GM12892 (cell line): Measurements from ENCODE around the gene SORBS1.

Experiments used
- DNase-seq: peaks from one replicate; pipeline ENCODE4 v3.0.0; 2011; ENCODE audit not compliant: insufficient read length
- FAIRE-seq: peaks from 2 replicates; lab custom pipeline; 2011; peaks lifted over from hg19 to GRCh38; lab: Jason Lieb, UNC
- POLR2A ChIP-seq: IDR thresholded peaks from 2 replicates; pipeline ENCODE4 v1.6.1; 2011; ENCODE audit warnings: low read depth, low read length, control low read depth
- POLR2AphosphoS5 ChIP-seq: IDR thresholded peaks from 2 replicates; pipeline ENCODE4 v1.6.1; 2011; ENCODE audit warnings: low read depth, low read length, control low read depth
- TAF1 ChIP-seq: IDR thresholded peaks from 2 replicates; pipeline ENCODE4 v1.6.1; 2011; ENCODE audit warnings: low read depth, mild to moderate bottlenecking, control low read depth, low read length, borderline replicate concordance

Gene SORBS1

DNA sequence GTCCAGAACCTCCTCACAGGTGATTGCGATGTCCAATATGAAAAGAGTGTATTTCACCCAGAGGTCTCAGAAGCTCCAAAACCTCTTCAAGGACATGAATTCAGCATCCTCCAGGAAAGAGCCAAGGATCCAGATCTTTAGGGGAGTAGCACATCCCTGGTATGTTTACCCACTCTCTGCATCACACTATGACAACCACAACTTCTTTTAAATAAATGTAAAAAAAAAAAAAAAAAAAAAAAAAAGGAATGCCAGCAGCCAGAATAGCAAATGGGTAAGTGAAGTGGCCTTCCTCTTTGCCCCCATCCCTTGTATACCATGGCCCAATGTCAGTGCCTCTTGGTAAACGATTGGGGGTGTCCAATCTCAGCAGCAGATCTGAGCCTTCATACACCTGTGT is 67.3 kb downstream of the SORBS1 start:
- DNase-seq (no peak), FAIRE-seq (no peak)
- TF ChIP-seq POLR2AphosphoS5 (no peak), TAF1 (no peak), POLR2A (no peak)

DNA sequence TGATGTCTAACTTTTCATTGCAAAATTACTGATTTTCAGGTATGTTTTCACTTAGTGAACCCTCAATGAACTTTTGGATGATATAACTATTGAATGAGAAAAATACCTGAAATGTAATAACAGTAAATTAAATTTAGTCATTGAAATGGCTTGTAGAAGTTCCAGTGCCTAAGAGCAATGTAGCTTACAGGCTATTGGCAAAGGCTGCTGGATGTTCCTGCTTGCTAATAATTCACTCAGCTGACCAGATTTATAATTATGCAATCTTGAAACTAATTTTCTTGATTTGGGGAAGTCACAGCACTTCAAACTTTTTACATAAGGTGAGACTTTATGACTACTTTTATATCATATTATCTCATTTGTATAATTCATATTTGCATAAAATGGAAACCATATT is 73.2 kb downstream of the SORBS1 start:
- no peak for DNase-seq
- no peak for FAIRE-seq
- no peak for TF ChIP-seq POLR2A
- TF ChIP-seq TAF1: no peak
- no peak for TF ChIP-seq POLR2AphosphoS5

DNA sequence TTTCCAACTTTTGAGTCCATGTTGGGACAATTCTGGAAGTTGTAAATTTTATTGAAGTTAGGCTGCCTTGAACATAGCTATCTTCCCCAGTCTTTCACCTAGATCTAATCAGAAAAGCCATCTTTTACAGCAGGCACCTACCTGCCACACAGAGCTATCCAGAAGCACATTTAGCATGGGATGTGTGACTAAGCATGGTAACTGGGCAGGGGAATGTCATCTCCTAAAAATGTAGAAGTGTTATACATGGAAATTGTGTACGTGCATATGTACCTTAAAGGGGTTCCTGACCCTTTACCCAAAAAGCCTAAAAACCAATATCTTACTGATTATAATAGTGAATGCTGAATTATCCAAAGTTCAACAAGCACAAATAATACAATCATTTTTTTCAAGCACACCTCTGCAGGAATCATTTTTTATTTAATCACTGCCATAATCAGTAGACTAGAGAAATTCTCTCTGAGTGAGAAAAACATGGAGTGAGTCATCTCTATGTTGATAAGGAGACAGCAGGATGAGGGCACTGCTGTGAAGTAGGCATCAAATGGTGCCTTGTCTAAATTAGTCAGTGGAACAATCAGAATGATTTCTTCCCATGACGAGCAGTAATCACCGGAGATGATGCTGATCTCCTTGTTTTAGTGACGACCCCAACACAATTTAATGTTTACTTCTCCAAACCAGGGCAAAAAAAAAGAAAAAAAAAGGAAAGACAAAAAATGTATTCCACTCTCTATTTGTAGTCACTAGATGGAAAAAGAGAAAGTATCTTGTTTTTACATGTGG is 75.9 kb downstream of the SORBS1 start:
- DNase-seq (no peak), FAIRE-seq (no peak)

DNA sequence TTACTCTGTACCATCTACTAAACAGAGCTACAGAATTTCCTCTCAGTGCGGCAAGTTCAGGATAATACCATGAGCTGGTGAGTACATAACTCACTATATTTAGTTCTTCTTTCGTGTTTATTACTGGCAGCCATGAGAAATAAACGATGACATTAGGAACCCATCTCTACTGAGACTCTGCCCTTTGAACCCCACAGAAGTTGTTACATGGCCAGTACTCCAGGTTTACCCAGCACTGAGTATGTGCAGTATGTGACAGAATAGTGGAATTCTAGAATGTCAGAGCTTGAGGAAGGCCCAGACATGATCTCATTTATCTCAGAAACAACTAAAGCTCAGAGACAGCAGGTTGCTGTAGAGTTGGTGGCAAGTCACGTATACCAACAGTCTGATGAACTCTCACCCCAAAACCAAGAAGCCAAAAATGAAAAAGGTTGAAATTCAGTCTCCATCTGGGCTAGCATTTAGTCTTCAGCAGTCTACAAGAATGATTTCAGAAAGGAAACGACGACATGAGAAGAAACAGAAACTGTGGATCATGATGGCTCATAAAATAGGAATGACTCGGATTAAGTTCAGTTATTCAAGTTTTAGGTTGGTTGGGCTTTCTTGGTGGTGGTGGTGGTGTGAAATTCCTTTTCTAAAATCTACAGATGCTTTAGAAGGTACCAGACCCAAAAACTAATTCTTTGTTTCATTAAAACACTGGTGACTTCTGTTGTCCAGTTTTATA is 78.5 kb downstream of the SORBS1 start:
- FAIRE-seq: no peak
- no peak for TF ChIP-seq POLR2A
- no peak for TF ChIP-seq POLR2AphosphoS5
- no peak for TF ChIP-seq TAF1
- DNase-seq: no peak

More for the DNA sequence above, 75.9 kb downstream of the SORBS1 start:
- TF ChIP-seq POLR2A (no peak), POLR2AphosphoS5 (no peak), TAF1 (no peak)

DNA sequence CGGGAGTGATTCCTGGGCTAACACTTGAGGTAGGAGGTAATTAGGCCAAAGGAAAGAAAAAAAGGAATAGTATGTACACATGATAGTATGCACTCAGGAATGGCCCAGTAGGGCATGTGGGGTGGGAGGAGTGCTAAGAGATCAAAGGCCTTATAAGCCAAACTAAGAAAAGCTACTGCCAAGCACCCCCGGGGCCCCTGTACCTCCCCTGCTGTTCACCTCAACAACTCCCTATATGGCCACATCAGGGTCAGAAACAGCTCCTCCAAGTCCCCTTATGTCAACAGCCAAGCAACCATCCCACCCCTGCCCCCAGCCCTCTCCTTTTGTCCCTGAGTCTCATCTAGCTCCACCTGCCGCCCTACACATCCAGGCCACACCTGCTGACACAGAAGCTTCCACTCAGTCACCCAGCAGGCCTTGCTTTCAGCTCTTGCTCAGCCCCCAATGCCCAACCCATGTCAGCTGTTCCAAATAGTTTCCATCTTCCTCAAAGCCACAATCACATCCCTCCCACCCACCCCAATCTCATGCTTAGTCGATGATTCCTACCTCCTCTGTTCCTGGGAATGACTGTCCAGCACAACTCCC is 80.2 kb downstream of the SORBS1 start:
- FAIRE-seq (no peak), DNase-seq (no peak)
- TF ChIP-seq POLR2A (no peak), POLR2AphosphoS5 (no peak), TAF1 (no peak)

DNA sequence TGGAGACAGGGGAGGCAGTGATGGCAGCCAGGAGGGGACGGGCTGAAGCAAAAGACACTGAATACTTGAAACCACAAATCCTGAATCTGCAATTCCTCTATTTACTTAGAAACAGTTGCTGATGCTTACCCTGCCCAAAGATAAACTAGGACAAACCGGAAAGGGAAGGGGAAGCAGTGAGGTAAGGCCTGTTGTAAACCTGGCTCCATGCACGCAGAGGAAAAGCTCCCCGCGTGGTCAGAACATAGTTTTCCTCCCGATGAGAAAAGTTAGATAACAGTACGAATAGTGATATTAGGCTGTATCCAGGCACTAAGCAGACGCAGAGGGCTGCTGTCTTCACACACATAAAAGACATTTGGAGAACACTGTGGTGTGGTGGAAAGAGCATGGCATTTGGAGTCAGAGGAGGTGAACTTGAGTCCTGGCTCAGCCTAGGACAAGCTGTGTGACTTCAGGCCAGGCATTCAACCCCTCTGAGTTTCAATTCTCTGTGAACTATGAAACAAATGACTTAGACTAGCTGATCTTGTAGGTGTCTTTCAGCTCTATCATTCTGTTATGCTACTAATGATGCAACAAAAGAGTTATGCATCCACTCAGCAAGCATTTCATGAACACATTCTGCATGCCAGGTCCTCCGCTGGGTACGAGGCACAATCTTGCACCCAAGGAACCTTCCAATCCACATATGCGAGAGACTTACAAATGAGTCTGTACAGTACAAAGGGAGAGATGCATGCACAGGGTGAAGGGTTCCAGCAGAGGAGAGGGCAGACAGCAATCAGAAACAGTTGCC is 80.9 kb downstream of the SORBS1 start:
- no peak for TF ChIP-seq TAF1
- no peak for TF ChIP-seq POLR2A
- TF ChIP-seq POLR2AphosphoS5: no peak
- no peak for FAIRE-seq
- DNase-seq: no peak

DNA sequence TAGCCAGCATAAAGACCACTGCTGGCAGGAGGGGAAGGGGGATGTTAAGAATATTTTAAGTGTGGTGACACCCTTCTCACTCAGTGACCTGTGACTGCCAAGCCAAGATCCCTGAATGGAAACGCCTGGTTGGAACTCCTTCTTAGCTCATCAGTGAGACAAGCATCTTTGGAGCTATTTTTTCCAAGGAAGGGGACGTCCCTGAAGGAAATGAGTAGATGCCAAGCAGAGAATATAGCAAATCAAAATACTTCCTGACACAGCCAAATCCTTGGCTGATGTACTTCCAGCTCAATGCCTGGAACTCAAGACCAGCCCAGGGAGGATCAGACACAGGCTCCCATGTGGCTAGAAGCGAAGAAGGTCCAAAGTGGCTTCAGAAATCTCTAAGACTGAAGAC is 82.2 kb downstream of the SORBS1 start:
- no peak for DNase-seq
- no peak for FAIRE-seq

DNA sequence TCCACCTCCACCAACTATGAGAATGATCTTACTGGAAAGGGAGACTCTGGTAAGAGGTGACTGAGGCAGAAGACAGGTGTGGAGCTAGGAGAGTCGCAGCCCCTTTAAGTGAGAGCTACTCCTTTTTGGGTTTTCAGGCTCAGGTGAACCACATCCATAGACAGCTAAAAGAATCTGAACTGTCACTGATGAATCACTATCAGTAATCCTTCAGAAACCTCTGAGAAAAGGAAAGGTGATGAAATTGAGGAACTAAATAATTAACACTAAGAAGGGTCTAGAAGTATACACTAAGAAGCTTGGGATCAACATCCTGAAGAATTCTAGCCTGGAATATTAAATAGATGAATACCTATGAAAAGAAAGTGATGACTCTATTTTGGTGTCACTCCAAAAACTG is 83.0 kb downstream of the SORBS1 start:
- FAIRE-seq (no peak), DNase-seq (no peak)
- TF ChIP-seq POLR2AphosphoS5: no peak
- no peak for TF ChIP-seq POLR2A

More for the DNA sequence above, 82.2 kb downstream of the SORBS1 start:
- TF ChIP-seq TAF1 (no peak), POLR2A (no peak), POLR2AphosphoS5 (no peak)

DNA sequence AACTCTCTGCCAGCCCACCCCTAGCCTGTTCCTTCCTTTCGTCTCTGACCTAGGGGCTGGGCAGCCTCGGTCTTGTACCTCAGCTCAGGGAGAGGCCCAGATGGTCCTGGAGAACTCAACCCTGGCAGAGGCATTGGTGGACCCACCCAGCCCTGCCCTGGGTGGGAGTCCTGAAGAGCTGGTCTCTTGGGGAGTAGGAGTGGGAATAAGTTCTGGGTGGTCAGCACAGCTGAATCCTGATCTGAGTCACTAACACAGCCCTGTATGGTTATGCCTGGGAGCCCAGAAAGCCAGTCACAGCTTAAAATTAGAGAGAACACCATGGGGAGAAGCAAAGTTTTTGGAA is 84.0 kb downstream of the SORBS1 start:
- TF ChIP-seq POLR2AphosphoS5: no peak
- TF ChIP-seq TAF1: no peak
- TF ChIP-seq POLR2A: no peak
- FAIRE-seq (no peak), DNase-seq (no peak)

DNA sequence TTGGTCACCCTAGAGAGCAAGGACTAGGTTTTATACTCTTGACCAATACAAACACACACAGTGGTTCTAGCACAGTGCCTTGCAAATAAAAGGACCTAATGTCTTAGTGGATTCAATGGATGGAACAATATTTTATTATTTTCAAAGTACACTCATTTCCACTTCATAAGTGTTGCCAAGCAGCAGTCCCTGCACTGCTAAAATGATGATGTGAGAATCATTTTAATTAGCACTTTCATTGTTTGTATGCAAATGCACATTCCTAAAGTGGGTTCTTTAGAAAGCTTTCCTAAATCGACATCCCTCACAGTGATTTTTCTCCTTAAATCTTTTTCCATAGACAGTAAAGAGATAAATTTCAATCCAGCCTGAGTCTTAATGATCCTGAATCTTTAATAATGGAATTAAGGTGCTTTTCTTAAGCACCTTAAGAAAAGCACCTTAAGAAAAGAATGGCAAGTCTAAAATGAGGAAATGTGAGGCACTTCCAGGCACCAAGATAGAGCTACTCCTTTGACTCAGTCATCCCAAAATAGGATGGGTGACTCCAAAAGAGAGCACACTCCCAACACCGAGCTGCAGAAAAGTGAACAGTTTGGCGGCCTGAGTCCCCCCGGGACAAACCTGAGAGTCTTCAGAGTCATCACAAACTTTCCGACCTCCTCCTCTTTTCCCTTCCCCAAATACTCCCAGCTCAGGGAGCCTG is 84.5 kb downstream of the SORBS1 start:
- FAIRE-seq: no peak
- TF ChIP-seq POLR2A (no peak), TAF1 (no peak), POLR2AphosphoS5 (no peak)
- DNase-seq: no peak

DNA sequence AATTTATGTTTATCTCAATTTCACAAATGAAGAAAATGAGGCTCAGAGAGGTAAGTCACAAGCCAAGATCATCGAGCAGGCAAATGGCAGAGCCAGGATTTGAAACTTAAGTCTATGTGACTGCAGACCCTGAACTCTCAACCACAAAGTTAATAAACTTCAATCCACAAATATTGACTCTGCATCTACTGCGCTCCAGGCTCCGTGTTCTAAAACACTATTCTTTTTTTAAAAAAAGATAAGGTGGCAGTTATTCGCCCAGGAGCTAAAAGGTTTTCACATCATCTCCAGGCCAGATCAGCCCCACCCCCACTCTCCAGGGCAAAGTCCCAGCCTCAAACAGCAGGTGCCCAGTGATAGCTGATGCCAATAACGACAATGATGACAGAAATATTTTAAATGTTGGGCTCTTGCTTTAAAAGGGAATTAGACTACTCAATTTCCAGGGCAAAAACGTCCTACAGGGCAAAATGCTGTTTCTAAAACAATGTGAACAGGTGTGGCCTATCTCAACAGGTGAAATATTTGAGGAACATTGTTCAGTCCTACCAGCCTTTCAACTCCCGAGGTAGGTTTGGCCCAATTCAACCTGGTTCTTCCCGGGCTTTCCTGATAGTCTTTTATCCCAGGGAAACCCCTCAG is 85.2 kb downstream of the SORBS1 start:
- no peak for FAIRE-seq
- no peak for DNase-seq
- TF ChIP-seq POLR2A (no peak), POLR2AphosphoS5 (no peak), TAF1 (no peak)

DNA sequence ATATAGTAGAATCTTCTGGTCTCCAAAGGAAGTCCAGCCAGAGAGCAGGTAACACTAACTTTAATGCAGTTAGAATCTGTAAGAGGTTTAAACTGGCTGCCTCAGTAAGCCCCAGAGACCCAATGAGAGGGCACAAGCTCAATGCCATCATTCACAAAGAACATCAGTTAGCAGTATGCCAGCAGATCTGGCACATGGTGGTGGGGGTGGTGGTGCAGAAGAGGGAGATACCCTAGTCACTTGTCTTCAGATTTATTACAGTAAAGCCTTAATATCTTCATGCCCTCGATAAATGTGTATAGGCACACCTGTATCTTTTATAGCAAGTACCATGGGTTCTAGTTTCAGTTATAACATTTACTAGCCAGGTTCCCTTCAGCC is 86.2 kb downstream of the SORBS1 start:
- DNase-seq: no peak
- FAIRE-seq: no peak

More for the DNA sequence above, 86.2 kb downstream of the SORBS1 start:
- TF ChIP-seq POLR2A: no peak
- TF ChIP-seq TAF1: no peak
- no peak for TF ChIP-seq POLR2AphosphoS5
